Liver (tissue), 3 donors: ENCODE results near the gene GPT2.

Source experiments
- CTCF ChIP-seq: fragments of 150-350 bp; IDR thresholded peaks from 2 replicates; pipeline ENCODE4 v1.5.1; 2017; ENCODE audit warnings: improper control_type of control experiment, low read depth, low read length; ENCODE audit not compliant: missing input control
- EGR1 ChIP-seq, 2 donors: IDR thresholded peaks; 2 replicates each; pipeline ENCODE4 v1.6.1; 2016 to 2018; ENCODE audit warnings: antibody characterized with exemption in 2 of 2, low read depth in 2 of 2
- GABPA ChIP-seq, 2 donors: IDR thresholded peaks in 1 of 2; conservative IDR thresholded peaks in 1 of 2; 2 replicates each; pipeline ENCODE4 v1.6.1; 2016; ENCODE audit warnings: antibody characterized with exemption in 2 of 2, mild to moderate bottlenecking in 1 of 2, moderate library complexity in 1 of 2
- NR2F2 ChIP-seq: IDR thresholded peaks from 2 replicates; pipeline ENCODE4 v1.6.1; 2016; ENCODE audit warnings: antibody characterized with exemption
- RAD21 ChIP-seq, 2 donors: IDR thresholded peaks; 2 replicates each; pipeline ENCODE4 v1.6.1; 2016; ENCODE audit warnings: antibody characterized with exemption in 2 of 2, mild to moderate bottlenecking in 2 of 2
- RXRA ChIP-seq, 2 donors: IDR thresholded peaks; 2 replicates each; pipeline ENCODE4 v1.6.1; 2017 to 2018; ENCODE audit warnings: antibody characterized with exemption in 2 of 2, mild to moderate bottlenecking in 1 of 2
- SP1 ChIP-seq: IDR thresholded peaks from 2 replicates; pipeline ENCODE4 v1.6.1; 2018; ENCODE audit warnings: antibody characterized with exemption, mild to moderate bottlenecking
- ZBTB33 ChIP-seq: IDR thresholded peaks from 2 replicates; pipeline ENCODE4 v1.6.1; 2016; ENCODE audit warnings: antibody characterized with exemption
- donor health status: healthy.
- donor health status: healthy.

- TF ChIP-seq CTCF, result no peak
- TF ChIP-seq RAD21 (IDR thresholded peaks at IDR 0.05), result no peak
- TF ChIP-seq RXRA (IDR thresholded peaks at IDR 0.05), result no peak
- TF ChIP-seq NR2F2, result peak; percentile 27
- no peak for TF ChIP-seq EGR1 (IDR thresholded peaks at IDR 0.05; ENCODE audit: low read depth in 2 of 2)
- TF ChIP-seq SP1, result no peak
- TF ChIP-seq GABPA (IDR thresholded peaks at IDR 0.05 in 1 of 2, conservative IDR thresholded peaks at IDR 0.05 in 1 of 2), result no peak
- TF ChIP-seq ZBTB33, result no peak
These were observed 39.5 kb downstream of the GPT2 start for GRCh38 chr16:46923513-46924295.
